Measurements from ENCODE around the gene COL23A1. TPM values are rescaled to one million over a fixed set of nuclear protein-coding genes. Genes with fewer than 3 reads are reported as not detected.
"Not testable (repeated sequence)": the region's sequence is repeated elsewhere in the genome, so short reads cannot be mapped to it uniquely, and the experiment has no call there.

COL23A1 gene
- total RNA-seq, 1 experiment from 2014 or later, result 21.7 TPM

- no peak for DNase-seq (ENCODE audit: low read depth)
Observed at GRCh38 chr5:178271726-178272479, 318.3 kb downstream of the COL23A1 start.

- no peak for DNase-seq (ENCODE audit: low read depth)
Observed at GRCh38 chr5:178271231-178271630, 319.0 kb downstream of the COL23A1 start.

- DNase-seq (ENCODE audit: low read depth), result no peak
Observed at GRCh38 chr5:178269499-178269898, 320.7 kb downstream of the COL23A1 start.

GRCh38 chr5:178267876-178268275 lies 322.3 kb downstream of the COL23A1 start:
- DNase-seq (ENCODE audit: low read depth), result no peak

GRCh38 chr5:178267245-178267644 lies 322.9 kb downstream of the COL23A1 start:
- no peak for DNase-seq (ENCODE audit: low read depth)

- DNase-seq (ENCODE audit: low read depth), result no peak
Observed at GRCh38 chr5:178266581-178266980, 323.6 kb downstream of the COL23A1 start.

GRCh38 chr5:178265746-178266145 lies 324.4 kb downstream of the COL23A1 start:
- DNase-seq (ENCODE audit: low read depth), result no peak

GRCh38 chr5:178264044-178264443 lies 326.1 kb downstream of the COL23A1 start:
- DNase-seq (ENCODE audit: low read depth), result no peak

GRCh38 chr5:178261666-178262600 lies 328.3 kb downstream of the COL23A1 start:
- DNase-seq (ENCODE audit: low read depth), result no peak

GRCh38 chr5:178259623-178260536 lies 330.3 kb downstream of the COL23A1 start:
- DNase-seq (ENCODE audit: low read depth), result peak; percentile 41

- no peak for DNase-seq (ENCODE audit: low read depth)
Observed at GRCh38 chr5:178257650-178258049, 332.5 kb downstream of the COL23A1 start.

- DNase-seq (ENCODE audit: low read depth), result no peak
Observed at GRCh38 chr5:178256746-178257145, 333.4 kb downstream of the COL23A1 start.

GRCh38 chr5:178253632-178254031 lies 336.6 kb downstream of the COL23A1 start:
- DNase-seq (ENCODE audit: low read depth), result not testable (repeated sequence)

GRCh38 chr5:178252258-178252657 lies 337.9 kb downstream of the COL23A1 start:
- no peak for DNase-seq (ENCODE audit: low read depth)

- DNase-seq (ENCODE audit: low read depth), result no peak
Observed at GRCh38 chr5:178250263-178250662, 339.9 kb downstream of the COL23A1 start.

GRCh38 chr5:178249191-178249989 lies 340.8 kb downstream of the COL23A1 start:
- peak; percentile 80 for DNase-seq (ENCODE audit: low read depth)

- DNase-seq (ENCODE audit: low read depth), result no peak
Observed at GRCh38 chr5:178248750-178249149, 341.4 kb downstream of the COL23A1 start.

GRCh38 chr5:178247481-178248456 lies 342.4 kb downstream of the COL23A1 start:
- no peak for DNase-seq (ENCODE audit: low read depth)

- DNase-seq (ENCODE audit: low read depth), result no peak
Observed at GRCh38 chr5:178246624-178247279, 343.4 kb downstream of the COL23A1 start.

Measured in Daoy (cell line).